Adrenal gland (tissue), 5 donors: Measurements from ENCODE around the gene SLC39A5.

Experiments
- POLR2A ChIP-seq, 2 donors: fragments of 450-650 bp; IDR thresholded peaks; one replicate each; pipeline ENCODE4 v1.6.1; 2017; ENCODE audit warnings: antibody characterized with exemption in 2 of 2, mild to moderate bottlenecking in 2 of 2, moderate library complexity in 1 of 2
- TF ChIP-seq, protein P1 (sequence below), 6 experiments: fragments of 450-650 bp in 4 of 6; fragments of 200-600 bp in 2 of 6; sonication (generic) in 1 of 6; IDR thresholded peaks; 1 replicate in 5 of 6; 2 replicates in 1 of 6; pipeline versions ENCODE4 v1.5.1 to v1.8.0; 2016 to 2021; ENCODE audit warnings: antibody characterized with exemption in 6 of 6, mild to moderate bottlenecking in 2 of 6, moderate library complexity in 1 of 6
- donor health status: DM: no; HTN: no; CAD: no.

DNA sequence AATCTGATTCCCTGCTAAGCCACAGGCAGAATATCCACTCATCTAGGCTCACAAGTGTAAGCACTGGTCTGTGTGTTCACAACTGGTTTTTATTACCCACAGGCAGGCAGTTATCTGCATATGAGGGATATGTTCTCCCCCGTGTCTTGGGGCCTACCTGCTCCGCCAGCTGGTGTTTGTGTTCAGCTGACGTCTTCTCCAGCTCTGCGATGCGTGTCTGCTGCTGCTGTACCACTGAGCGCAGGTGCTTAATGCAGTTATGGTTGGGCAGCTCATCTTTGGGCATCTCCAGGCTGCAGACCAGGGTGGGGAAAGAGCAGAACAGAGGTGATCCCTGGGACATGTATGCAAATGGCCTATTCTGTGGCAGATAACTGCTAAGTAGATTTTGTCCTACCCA is 21.8 kb upstream of the SLC39A5 start:
- TF ChIP-seq, protein P1, sequence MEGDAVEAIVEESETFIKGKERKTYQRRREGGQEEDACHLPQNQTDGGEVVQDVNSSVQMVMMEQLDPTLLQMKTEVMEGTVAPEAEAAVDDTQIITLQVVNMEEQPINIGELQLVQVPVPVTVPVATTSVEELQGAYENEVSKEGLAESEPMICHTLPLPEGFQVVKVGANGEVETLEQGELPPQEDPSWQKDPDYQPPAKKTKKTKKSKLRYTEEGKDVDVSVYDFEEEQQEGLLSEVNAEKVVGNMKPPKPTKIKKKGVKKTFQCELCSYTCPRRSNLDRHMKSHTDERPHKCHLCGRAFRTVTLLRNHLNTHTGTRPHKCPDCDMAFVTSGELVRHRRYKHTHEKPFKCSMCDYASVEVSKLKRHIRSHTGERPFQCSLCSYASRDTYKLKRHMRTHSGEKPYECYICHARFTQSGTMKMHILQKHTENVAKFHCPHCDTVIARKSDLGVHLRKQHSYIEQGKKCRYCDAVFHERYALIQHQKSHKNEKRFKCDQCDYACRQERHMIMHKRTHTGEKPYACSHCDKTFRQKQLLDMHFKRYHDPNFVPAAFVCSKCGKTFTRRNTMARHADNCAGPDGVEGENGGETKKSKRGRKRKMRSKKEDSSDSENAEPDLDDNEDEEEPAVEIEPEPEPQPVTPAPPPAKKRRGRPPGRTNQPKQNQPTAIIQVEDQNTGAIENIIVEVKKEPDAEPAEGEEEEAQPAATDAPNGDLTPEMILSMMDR (IDR thresholded peaks at IDR 0.05) = no peak
- TF ChIP-seq POLR2A (IDR thresholded peaks at IDR 0.05) = no peak
